Right atrium auricular region (tissue), 2 donors: ENCODE data around the gene CSNK1G3. TPM values are rescaled to one million over a fixed set of nuclear protein-coding genes. Genes with fewer than 3 reads are reported as not detected.
"Not testable (repeated sequence)": the region's sequence is repeated elsewhere in the genome, so short reads cannot be mapped to it uniquely, and the experiment has no call there.

Experiments used
- DNase-seq: peaks from one replicate; pipeline ENCODE4 v3.0.0-alpha.2; 2019; ENCODE audit warnings: low spot score
- H3K27ac ChIP-seq, 2 donors: fragments of 200-600 bp; sonication (generic); 1 replicate in 1 of 2; 2 replicates in 1 of 2; pipeline ENCODE4 v1.5.1; 2016 to 2019
- H3K27me3 ChIP-seq, 2 donors: fragments of 200-600 bp; sonication (generic); one replicate each; pipeline versions ENCODE4 v1.5.1 to v1.6.0; 2017 to 2019
- H3K36me3 ChIP-seq: fragments of 200-600 bp; sonication (generic); one replicate; pipeline ENCODE4 v1.5.1; 2016
- H3K4me1 ChIP-seq, 2 donors: fragments of 200-600 bp; sonication (generic); one replicate each; pipeline versions ENCODE4 v1.5.1 to v1.6.0; 2017 to 2019
- H3K4me3 ChIP-seq, 2 donors: fragments of 200-600 bp; sonication (generic); 1 replicate in 1 of 2; 2 replicates in 1 of 2; pipeline ENCODE4 v1.5.1; 2017 to 2019; ENCODE audit warnings: mild to moderate bottlenecking in 1 of 2, moderate library complexity in 1 of 2
- H3K9me3 ChIP-seq, 2 donors: fragments of 200-600 bp; sonication (generic); one replicate each; pipeline ENCODE4 v1.5.1; 2019
- total RNA-seq, 2 donors: library from RNA; depleted of rRNA; stranded (reverse); fragments of >200 nt; gene quantifications; one replicate each; pipeline ENCODE4 v1.1.0, GENCODE V29; 2016
- TF ChIP-seq, protein P1 (sequence below), 2 donors: fragments of 200-600 bp; sonication (generic); IDR thresholded peaks; one replicate each; pipeline ENCODE4 v1.5.1; 2019; ENCODE audit warnings: antibody characterized with exemption in 2 of 2

The CSNK1G3 gene
- total RNA-seq, 2 donors from 2014 or later = 28.1 to 28.9 TPM

DNA sequence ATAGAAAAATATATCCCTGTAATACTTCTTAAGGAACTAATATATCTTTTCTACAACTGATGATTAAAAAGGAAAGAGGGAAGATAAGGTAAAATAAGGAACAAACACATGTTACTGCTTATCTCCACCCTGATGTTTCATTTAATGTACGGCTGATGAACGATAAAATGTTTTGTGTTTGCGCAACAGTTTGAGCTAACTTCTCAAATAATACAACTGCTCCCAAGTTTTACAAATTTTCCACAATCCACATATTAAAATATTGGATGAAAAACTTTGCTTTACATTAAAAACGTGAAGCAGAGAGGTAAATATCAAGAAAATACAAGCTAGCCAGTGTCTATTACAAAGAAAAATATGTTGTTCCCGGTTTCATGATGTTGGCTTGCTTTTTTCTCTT, 21.0 kb upstream of the CSNK1G3 start:
- Histone ChIP-seq H3K36me3 (no peaks in the 10 kb centered on the region), H3K27ac (no peak overlapping the region), H3K9me3 (no peaks in the 10 kb centered on the region), H3K4me1 (no peaks in the 10 kb centered on the region), H3K4me3 (no peak overlapping the region), H3K27me3 (no peaks in the 10 kb centered on the region)
- TF ChIP-seq, protein P1, sequence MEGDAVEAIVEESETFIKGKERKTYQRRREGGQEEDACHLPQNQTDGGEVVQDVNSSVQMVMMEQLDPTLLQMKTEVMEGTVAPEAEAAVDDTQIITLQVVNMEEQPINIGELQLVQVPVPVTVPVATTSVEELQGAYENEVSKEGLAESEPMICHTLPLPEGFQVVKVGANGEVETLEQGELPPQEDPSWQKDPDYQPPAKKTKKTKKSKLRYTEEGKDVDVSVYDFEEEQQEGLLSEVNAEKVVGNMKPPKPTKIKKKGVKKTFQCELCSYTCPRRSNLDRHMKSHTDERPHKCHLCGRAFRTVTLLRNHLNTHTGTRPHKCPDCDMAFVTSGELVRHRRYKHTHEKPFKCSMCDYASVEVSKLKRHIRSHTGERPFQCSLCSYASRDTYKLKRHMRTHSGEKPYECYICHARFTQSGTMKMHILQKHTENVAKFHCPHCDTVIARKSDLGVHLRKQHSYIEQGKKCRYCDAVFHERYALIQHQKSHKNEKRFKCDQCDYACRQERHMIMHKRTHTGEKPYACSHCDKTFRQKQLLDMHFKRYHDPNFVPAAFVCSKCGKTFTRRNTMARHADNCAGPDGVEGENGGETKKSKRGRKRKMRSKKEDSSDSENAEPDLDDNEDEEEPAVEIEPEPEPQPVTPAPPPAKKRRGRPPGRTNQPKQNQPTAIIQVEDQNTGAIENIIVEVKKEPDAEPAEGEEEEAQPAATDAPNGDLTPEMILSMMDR (IDR thresholded peaks at IDR 0.05) = no peak
- no peak for DNase-seq

DNA sequence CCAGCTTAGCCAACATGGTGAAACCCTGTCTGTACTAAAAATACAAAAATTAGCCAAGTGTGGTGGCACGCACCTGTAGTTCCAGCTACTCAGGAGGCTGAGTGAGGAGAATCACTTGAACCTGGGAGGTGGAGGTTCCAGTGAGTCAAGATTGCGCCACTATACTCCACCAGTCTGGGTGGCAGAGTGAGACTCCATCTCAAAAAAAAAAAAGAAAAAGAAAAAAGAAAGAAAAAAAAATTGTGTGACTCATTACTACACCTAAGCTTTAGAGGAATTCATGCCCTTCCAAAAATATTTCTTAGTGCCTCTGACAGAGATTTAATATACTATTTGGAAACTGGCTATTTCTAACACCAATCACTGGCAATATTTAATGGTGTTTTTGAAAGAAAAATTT, 16.8 kb upstream of the CSNK1G3 start:
- not testable (repeated sequence) for H3K27me3 ChIP-seq, H3K4me1 ChIP-seq, H3K27ac ChIP-seq, H3K36me3 ChIP-seq, DNase-seq, H3K4me3 ChIP-seq, H3K9me3 ChIP-seq

DNA sequence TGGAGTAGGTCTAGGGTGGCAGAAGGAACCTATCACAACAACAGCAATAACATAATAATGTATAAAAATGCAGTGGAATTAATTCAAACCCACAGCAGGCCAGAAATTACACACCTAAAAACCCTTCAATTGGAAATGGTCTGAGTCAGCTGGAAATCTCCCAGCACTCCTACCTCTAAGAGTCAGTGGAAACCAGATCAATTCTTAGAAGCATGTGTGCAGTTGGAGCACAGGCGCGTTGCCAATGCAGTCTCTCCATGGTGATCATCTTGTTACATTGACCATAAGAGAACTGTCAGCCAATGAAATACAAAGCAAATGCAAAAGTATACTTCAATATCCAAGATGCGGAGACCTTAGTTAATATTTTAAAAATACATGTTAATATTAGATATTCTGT, 15.1 kb upstream of the CSNK1G3 start:
- H3K4me3 ChIP-seq = no peak overlapping the region
- TF ChIP-seq, protein P1 (IDR thresholded peaks at IDR 0.05) = no peak
- H3K27ac ChIP-seq = no peak overlapping the region
- H3K9me3 ChIP-seq = no peaks in the 10 kb centered on the region
- no peaks in the 10 kb centered on the region for H3K36me3 ChIP-seq
- no peak for DNase-seq
- H3K27me3 ChIP-seq = no peaks in the 10 kb centered on the region
- no peaks in the 10 kb centered on the region for H3K4me1 ChIP-seq

DNA sequence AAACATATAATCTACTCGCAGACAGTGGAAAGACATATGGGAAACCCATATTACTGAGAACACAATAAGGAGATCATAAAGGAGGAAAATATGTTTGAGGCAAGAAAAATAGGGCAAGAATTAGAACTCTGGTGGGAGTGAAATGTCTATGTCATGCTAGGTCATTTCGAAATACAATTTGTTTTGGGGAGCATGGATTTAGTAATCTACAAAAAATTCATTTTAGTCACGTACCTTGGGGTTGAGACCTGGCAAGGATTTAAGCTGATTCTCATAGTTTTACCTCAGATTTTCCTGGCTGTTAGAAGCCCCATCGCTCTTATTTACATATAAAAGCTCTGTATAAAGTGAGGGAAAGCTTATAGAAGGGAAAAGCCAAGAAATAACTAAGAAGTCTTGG, 11.5 kb upstream of the CSNK1G3 start:
- H3K4me1 ChIP-seq = no peaks in the 10 kb centered on the region
- TF ChIP-seq, protein P1 (IDR thresholded peaks at IDR 0.05) = no peak
- H3K9me3 ChIP-seq = no peaks in the 10 kb centered on the region
- DNase-seq = no peak
- H3K36me3 ChIP-seq = no peaks in the 10 kb centered on the region
- H3K27me3 ChIP-seq = no peaks in the 10 kb centered on the region
- H3K27ac ChIP-seq = no peak overlapping the region
- H3K4me3 ChIP-seq = no peak overlapping the region

DNA sequence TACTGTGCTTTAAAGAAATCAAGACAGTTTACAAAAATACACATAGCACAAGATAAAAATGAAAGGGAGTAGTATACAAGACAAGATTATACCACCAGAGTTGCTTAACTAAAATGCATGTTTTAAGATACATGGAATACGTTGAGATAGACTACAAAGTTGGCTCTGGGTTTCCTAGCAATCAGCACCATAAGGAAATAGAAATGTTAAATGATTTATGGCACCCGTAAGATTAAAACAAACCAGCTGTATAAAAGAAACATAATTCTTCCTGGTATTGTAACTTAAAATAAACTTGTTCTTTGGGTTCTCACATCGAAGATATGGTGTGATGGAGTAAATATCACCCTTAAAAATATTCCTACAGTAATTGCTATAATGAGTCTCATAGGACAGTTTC, 9.9 kb upstream of the CSNK1G3 start:
- Histone ChIP-seq H3K9me3 (no peaks in the 10 kb centered on the region), H3K4me3 (no peak overlapping the region), H3K4me1 (no peaks in the 10 kb centered on the region), H3K36me3 (no peaks in the 10 kb centered on the region), H3K27ac (no peak overlapping the region), H3K27me3 (no peaks in the 10 kb centered on the region)
- TF ChIP-seq, protein P1 (IDR thresholded peaks at IDR 0.05) = no peak
- no peak for DNase-seq

DNA sequence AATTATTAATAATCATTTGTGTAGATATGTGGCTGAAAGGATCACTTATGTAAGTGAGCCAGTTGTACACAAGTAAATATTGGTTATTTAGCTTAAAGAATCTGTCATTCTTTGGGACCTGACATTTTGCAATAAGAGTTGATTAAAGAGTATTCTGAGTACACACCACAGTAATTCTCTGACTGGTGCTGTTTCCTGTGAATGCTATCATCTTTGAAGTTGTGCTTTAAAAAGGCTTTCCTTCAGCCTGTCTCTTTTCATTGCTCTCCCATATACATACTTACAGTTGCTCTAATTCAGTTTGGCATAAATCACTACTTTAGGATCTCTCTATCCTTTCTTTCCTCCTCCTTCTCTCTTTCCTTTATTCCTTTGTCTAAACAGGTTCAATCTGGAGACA, 8.7 kb upstream of the CSNK1G3 start:
- no peak for DNase-seq
- H3K9me3 ChIP-seq = no peaks in the 10 kb centered on the region
- no peaks in the 10 kb centered on the region for H3K27me3 ChIP-seq
- no peak overlapping the region for H3K27ac ChIP-seq
- TF ChIP-seq, protein P1 (IDR thresholded peaks at IDR 0.05) = no peak
- H3K36me3 ChIP-seq = no peaks in the 10 kb centered on the region
- H3K4me3 ChIP-seq = no peak overlapping the region
- H3K4me1 ChIP-seq = no peaks in the 10 kb centered on the region
